Activated CD4-positive, CD25-positive, alpha-beta regulatory T cell treated with anti-CD3 and anti-CD28 coated beads, Interleukin-2, amount 50 U/mL, for 72 hours (primary cell): ENCODE measurements around the gene CAMKMT.

Experiments used
- DNase-seq: peaks from one replicate; pipeline ENCODE4 v3.0.0; 2021

The CAMKMT gene

GRCh38 chr2:44779793-44780192 is 418.0 kb downstream of the CAMKMT start:
- no peak for DNase-seq

- DNase-seq, result no peak
These were observed 418.7 kb downstream of the CAMKMT start for GRCh38 chr2:44780406-44780805.

- no peak for DNase-seq
These were observed 423.7 kb downstream of the CAMKMT start for GRCh38 chr2:44785433-44785832.

GRCh38 chr2:44786045-44786816 is 424.5 kb downstream of the CAMKMT start:
- DNase-seq, result no peak

- DNase-seq, result no peak
These were observed 425.1 kb downstream of the CAMKMT start for GRCh38 chr2:44786817-44787214.

GRCh38 chr2:44787663-44788062 is 425.9 kb downstream of the CAMKMT start:
- no peak for DNase-seq

GRCh38 chr2:44789446-44789845 is 427.7 kb downstream of the CAMKMT start:
- no peak for DNase-seq

GRCh38 chr2:44789971-44790721 is 428.4 kb downstream of the CAMKMT start:
- DNase-seq, result no peak

- DNase-seq, result no peak
These were observed 431.6 kb downstream of the CAMKMT start for GRCh38 chr2:44793322-44793870.

GRCh38 chr2:44796771-44797170 is 435.0 kb downstream of the CAMKMT start:
- DNase-seq, result no peak

GRCh38 chr2:44798139-44798659 is 436.5 kb downstream of the CAMKMT start:
- DNase-seq, result no peak

GRCh38 chr2:44799105-44799504 is 437.4 kb downstream of the CAMKMT start:
- no peak for DNase-seq

GRCh38 chr2:44799754-44800153 is 438.0 kb downstream of the CAMKMT start:
- no peak for DNase-seq

- DNase-seq, result no peak
These were observed 439.6 kb downstream of the CAMKMT start for GRCh38 chr2:44801289-44801840.

GRCh38 chr2:44801841-44802776 is 440.4 kb downstream of the CAMKMT start:
- no peak for DNase-seq

- no peak for DNase-seq
These were observed 441.2 kb downstream of the CAMKMT start for GRCh38 chr2:44802777-44803424.

- DNase-seq, result no peak
These were observed 442.9 kb downstream of the CAMKMT start for GRCh38 chr2:44804406-44805265.

GRCh38 chr2:44805401-44806235 is 443.9 kb downstream of the CAMKMT start:
- no peak for DNase-seq

- DNase-seq, result no peak
These were observed 445.7 kb downstream of the CAMKMT start for GRCh38 chr2:44807201-44808025.
